Stimulated activated CD8-positive, alpha-beta memory T cell treated with anti-CD3 and anti-CD28 coated beads, Interleukin-2, amount 100 ng/mL, for 1 hour (primary cell): Measurements from ENCODE around the gene FUZ.
A peak's percentile ranks its signal among the peaks of the same experiment; 100 is the strongest.

ENCODE experiments used
- DNase-seq, 2 donors: peaks; one replicate each; pipeline ENCODE4 v3.0.0-alpha.2; 2020; ENCODE audit warnings: low read depth in 2 of 2

Gene FUZ

GRCh38 chr19:49812997-49813861 is at the start of gene FUZ:
TSS of gene FUZ (minus strand) at chr19:49813292. CDS start at chr19:49813106, 186 bp downstream.
- peak; percentile 78 to 85 for DNase-seq

- DNase-seq: no peak
Measured at GRCh38 chr19:49862391-49863253, 49.5 kb upstream of the FUZ start.

- DNase-seq: no peak
Measured at GRCh38 chr19:49861541-49862378, 48.7 kb upstream of the FUZ start.

- DNase-seq: no peak
Measured at GRCh38 chr19:49861107-49861506, 48.0 kb upstream of the FUZ start.

- no peak for DNase-seq
Measured at GRCh38 chr19:49860336-49861102, 47.4 kb upstream of the FUZ start.

GRCh38 chr19:49859682-49860335 is 46.7 kb upstream of the FUZ start:
- DNase-seq: no peak

- DNase-seq: no peak
Measured at GRCh38 chr19:49858088-49858985, 45.2 kb upstream of the FUZ start.

GRCh38 chr19:49857838-49858087 is 44.7 kb upstream of the FUZ start:
- no peak for DNase-seq

GRCh38 chr19:49857061-49857837 is 44.2 kb upstream of the FUZ start:
- no peak for DNase-seq

- DNase-seq: no peak
Measured at GRCh38 chr19:49856574-49857021, 43.5 kb upstream of the FUZ start.

GRCh38 chr19:49855676-49856573 is 42.8 kb upstream of the FUZ start:
- no peak for DNase-seq

GRCh38 chr19:49855277-49855675 is 42.2 kb upstream of the FUZ start:
- DNase-seq: no peak

- no peak for DNase-seq
Measured at GRCh38 chr19:49854378-49855263, 41.5 kb upstream of the FUZ start.

- DNase-seq: no peak
Measured at GRCh38 chr19:49853852-49854377, 40.8 kb upstream of the FUZ start.

GRCh38 chr19:49852631-49853126 is 39.6 kb upstream of the FUZ start:
- DNase-seq: no peak
